Brain microvascular endothelial cell (primary cell): ENCODE data around the gene ZNF609.

Source experiments
- DNase-seq: peaks from one replicate; pipeline ENCODE4 v3.0.0-alpha.2; 2020
- H3K27ac ChIP-seq: fragments of 250-450 bp; sonication (Bioruptor Pico); 2 replicates; pipeline ENCODE4 v1.5.1; 2020; ENCODE audit warnings: mild to moderate bottlenecking, moderate library complexity
- H3K27me3 ChIP-seq: fragments of 250-450 bp; sonication (Bioruptor Pico); replicated peaks from 2 replicates; pipeline ENCODE4 v1.5.1; 2020; ENCODE audit warnings: mild to moderate bottlenecking
- H3K36me3 ChIP-seq: fragments of 250-450 bp; sonication (Bioruptor Pico); replicated peaks from 2 replicates; pipeline ENCODE4 v1.5.1; 2020; ENCODE audit warnings: mild to moderate bottlenecking
- H3K4me3 ChIP-seq: 2 replicates; pipeline ENCODE4 v1.5.1; 2011; ENCODE audit warnings: low read depth, mild to moderate bottlenecking, control low read depth, low read length, moderate library complexity
- CTCF ChIP-seq: IDR thresholded peaks from 2 replicates; pipeline ENCODE4 v1.5.1; 2011; ENCODE audit warnings: low read depth, mild to moderate bottlenecking, moderate library complexity, low read length, control low read depth, inconsistent platforms; ENCODE audit errors: missing control alignments
- in situ Hi-C: cut with HindIII; loops from 2 replicates; pipeline ENCODE4 v1.10.0; 2017; ENCODE audit warnings: low sequenced_read_pairs, low pct_ligation_motif_present

Gene ZNF609

GRCh38 chr15:64548235-64548634 is 87.9 kb downstream of the ZNF609 start:
- H3K27ac ChIP-seq: no peak overlapping the region
- no peaks in the 10 kb centered on the region for H3K27me3 ChIP-seq
- no peak for TF ChIP-seq CTCF
- no peak for DNase-seq
- H3K36me3 ChIP-seq: no peaks in the 10 kb centered on the region
- in situ Hi-C loops: no loop called here
- no peak overlapping the region for H3K4me3 ChIP-seq

GRCh38 chr15:64549860-64550259 is 89.5 kb downstream of the ZNF609 start:
- in situ Hi-C loops: no loop called here
- Histone ChIP-seq H3K27me3 (no peaks in the 10 kb centered on the region), H3K4me3 (no peak overlapping the region), H3K27ac (no peak overlapping the region), H3K36me3 (no peaks in the 10 kb centered on the region)
- no peak for DNase-seq
- TF ChIP-seq CTCF: no peak

- Histone ChIP-seq H3K27ac (no peak overlapping the region), H3K4me3 (no peak overlapping the region), H3K36me3 (no peaks in the 10 kb centered on the region), H3K27me3 (no peaks in the 10 kb centered on the region)
- no peak for TF ChIP-seq CTCF
- no peak for DNase-seq
- in situ Hi-C loops: no loop called here
These were observed 92.0 kb downstream of the ZNF609 start for GRCh38 chr15:64552281-64552948.

- Histone ChIP-seq H3K36me3 (no peaks in the 10 kb centered on the region), H3K4me3 (no peak overlapping the region), H3K27me3 (no peaks in the 10 kb centered on the region), H3K27ac (no peak overlapping the region)
- TF ChIP-seq CTCF: no peak
- in situ Hi-C loops: no loop called here
- DNase-seq: no peak
These were observed 98.2 kb downstream of the ZNF609 start for GRCh38 chr15:64558460-64559179.

- no peak overlapping the region for H3K27ac ChIP-seq
- in situ Hi-C loops: no loop called here
- H3K4me3 ChIP-seq: no peak overlapping the region
- no peaks in the 10 kb centered on the region for H3K27me3 ChIP-seq
- no peak for DNase-seq
- H3K36me3 ChIP-seq: no peaks in the 10 kb centered on the region
- no peak for TF ChIP-seq CTCF
These were observed 98.9 kb downstream of the ZNF609 start for GRCh38 chr15:64559243-64559642.

GRCh38 chr15:64560501-64560900 is 100.1 kb downstream of the ZNF609 start:
- no peak overlapping the region for H3K27ac ChIP-seq
- no peaks in the 10 kb centered on the region for H3K27me3 ChIP-seq
- no peak for DNase-seq
- in situ Hi-C loops: no loop called here
- TF ChIP-seq CTCF: no peak
- no peaks in the 10 kb centered on the region for H3K36me3 ChIP-seq
- H3K4me3 ChIP-seq: no peak overlapping the region
